RPMI8226 (cell line): Measurements from ENCODE around the gene PLA2G7.
"Not testable (repeated sequence)": the region's sequence is repeated elsewhere in the genome, so short reads cannot be mapped to it uniquely, and the experiment has no call there.

Experiments
- DNase-seq: peaks from one replicate; pipeline ENCODE4 v3.0.0-alpha.2; 2015

Gene PLA2G7

GRCh38 chr6:46746696-46747095 is 11.5 kb upstream of the PLA2G7 start, which contains the start of gene ANKRD66:
ANKRD66 (plus strand) TSS chr6:46746933; CDS start chr6:46751949, 5,016 bp downstream.
- no peak for DNase-seq

GRCh38 chr6:46745973-46746372 is 10.8 kb upstream of the PLA2G7 start:
- no peak for DNase-seq

- DNase-seq = not testable (repeated sequence)
Measured at GRCh38 chr6:46744159-46744725, 9.1 kb upstream of the PLA2G7 start.

GRCh38 chr6:46743425-46744158 is 8.4 kb upstream of the PLA2G7 start:
- DNase-seq = no peak

- DNase-seq = no peak
Measured at GRCh38 chr6:46741910-46742309, 6.7 kb upstream of the PLA2G7 start.

GRCh38 chr6:46741482-46741881 is 6.3 kb upstream of the PLA2G7 start:
- DNase-seq = no peak

- DNase-seq = no peak
Measured at GRCh38 chr6:46736906-46737305, 1.7 kb upstream of the PLA2G7 start.

- no peak for DNase-seq
Measured at GRCh38 chr6:46735720-46736031, 501 bp upstream of the PLA2G7 start.

- no peak for DNase-seq
Measured at GRCh38 chr6:46733341-46733801, 1.8 kb downstream of the PLA2G7 start.

- no peak for DNase-seq
Measured at GRCh38 chr6:46730921-46731461, 4.2 kb downstream of the PLA2G7 start.

- no peak for DNase-seq
Measured at GRCh38 chr6:46729787-46730326, 5.3 kb downstream of the PLA2G7 start.

GRCh38 chr6:46720401-46720800 is 14.8 kb downstream of the PLA2G7 start:
- no peak for DNase-seq

- DNase-seq = no peak
Measured at GRCh38 chr6:46719099-46719498, 16.1 kb downstream of the PLA2G7 start.

- DNase-seq = no peak
Measured at GRCh38 chr6:46715141-46715540, 20.0 kb downstream of the PLA2G7 start.

- DNase-seq = no peak
Measured at GRCh38 chr6:46711491-46711890, 23.7 kb downstream of the PLA2G7 start.

GRCh38 chr6:46706464-46706863 is 28.7 kb downstream of the PLA2G7 start:
- DNase-seq = no peak

- no peak for DNase-seq
Measured at GRCh38 chr6:46704562-46704961, 30.6 kb downstream of the PLA2G7 start.

- DNase-seq = no peak
Measured at GRCh38 chr6:46699970-46700369, 35.2 kb downstream of the PLA2G7 start.

- DNase-seq = no peak
Measured at GRCh38 chr6:46690911-46691451, 44.2 kb downstream of the PLA2G7 start.

- DNase-seq = no peak
Measured at GRCh38 chr6:46690141-46690755, 44.9 kb downstream of the PLA2G7 start.

- no peak for DNase-seq
Measured at GRCh38 chr6:46689657-46690056, 45.5 kb downstream of the PLA2G7 start.

- no peak for DNase-seq
Measured at GRCh38 chr6:46688966-46689335, 46.2 kb downstream of the PLA2G7 start.
